Activated naive CD4-positive, alpha-beta T cell treated with anti-CD3 and anti-CD28 coated beads, Interleukin-2, amount 50 U/mL, for 24 hours (primary cell): ENCODE measurements around the gene PPFIBP2.

Source experiments
- H3K27ac Mint-ChIP-seq: one replicate; pipeline ENCODE4 v1.8.0; 2021; ENCODE audit warnings: mild to moderate bottlenecking, mixed read lengths
- H3K27me3 Mint-ChIP-seq: one replicate; pipeline ENCODE4 v1.8.0; 2021; ENCODE audit warnings: mixed read lengths
- H3K36me3 Mint-ChIP-seq: one replicate; pipeline ENCODE4 v1.8.0; 2021; ENCODE audit warnings: mixed read lengths
- H3K4me1 Mint-ChIP-seq: one replicate; pipeline ENCODE4 v1.8.0; 2021; ENCODE audit warnings: mixed read lengths
- H3K4me3 Mint-ChIP-seq: one replicate; pipeline ENCODE4 v1.8.0; 2021; ENCODE audit warnings: mild to moderate bottlenecking, mixed read lengths
- H3K9me3 Mint-ChIP-seq: one replicate; pipeline ENCODE4 v1.8.0; 2021; ENCODE audit warnings: mixed read lengths

Gene PPFIBP2

DNA sequence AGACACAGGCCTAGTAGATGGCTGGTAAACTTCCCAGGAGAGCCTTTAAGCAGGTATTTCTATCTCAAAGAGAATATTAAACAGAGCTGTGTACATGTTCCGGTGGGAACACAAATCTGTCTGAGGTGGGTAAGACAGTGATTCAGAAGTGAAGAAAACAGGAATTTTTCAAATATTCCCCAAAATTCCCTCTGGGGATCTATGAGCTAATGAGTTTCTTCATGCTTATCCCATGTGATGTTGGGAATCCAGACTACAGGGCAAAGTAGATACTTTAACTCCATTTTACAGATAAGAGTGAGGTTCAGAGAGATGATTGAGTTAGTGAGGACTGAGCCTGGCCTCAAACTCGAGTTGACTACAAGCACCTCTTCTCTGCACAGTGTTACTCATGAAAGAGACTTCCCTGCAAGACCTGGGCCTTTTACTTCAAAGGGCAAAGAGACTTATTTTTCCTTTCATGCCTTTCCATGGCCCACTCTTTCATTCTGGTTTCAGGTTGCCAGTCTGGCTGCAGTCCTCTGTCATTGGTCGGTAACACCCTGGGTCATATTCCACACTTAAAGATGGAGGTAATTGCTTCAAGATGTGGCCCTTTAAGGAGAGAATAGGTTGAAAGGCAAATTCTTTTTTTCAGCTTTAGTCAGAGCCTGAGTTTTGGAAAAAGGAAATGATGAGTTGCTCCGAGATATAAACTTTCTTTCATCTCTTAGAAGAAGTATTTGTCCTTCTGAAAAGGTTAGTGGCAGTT is 89.4 kb downstream of the PPFIBP2 start:
- no peak overlapping the region for H3K4me3 Mint-ChIP-seq
- no peak overlapping the region for H3K27ac Mint-ChIP-seq
- no peaks in the 10 kb centered on the region for H3K4me1 Mint-ChIP-seq
- no peaks in the 10 kb centered on the region for H3K27me3 Mint-ChIP-seq
- no peaks in the 10 kb centered on the region for H3K9me3 Mint-ChIP-seq
- no peaks in the 10 kb centered on the region for H3K36me3 Mint-ChIP-seq

DNA sequence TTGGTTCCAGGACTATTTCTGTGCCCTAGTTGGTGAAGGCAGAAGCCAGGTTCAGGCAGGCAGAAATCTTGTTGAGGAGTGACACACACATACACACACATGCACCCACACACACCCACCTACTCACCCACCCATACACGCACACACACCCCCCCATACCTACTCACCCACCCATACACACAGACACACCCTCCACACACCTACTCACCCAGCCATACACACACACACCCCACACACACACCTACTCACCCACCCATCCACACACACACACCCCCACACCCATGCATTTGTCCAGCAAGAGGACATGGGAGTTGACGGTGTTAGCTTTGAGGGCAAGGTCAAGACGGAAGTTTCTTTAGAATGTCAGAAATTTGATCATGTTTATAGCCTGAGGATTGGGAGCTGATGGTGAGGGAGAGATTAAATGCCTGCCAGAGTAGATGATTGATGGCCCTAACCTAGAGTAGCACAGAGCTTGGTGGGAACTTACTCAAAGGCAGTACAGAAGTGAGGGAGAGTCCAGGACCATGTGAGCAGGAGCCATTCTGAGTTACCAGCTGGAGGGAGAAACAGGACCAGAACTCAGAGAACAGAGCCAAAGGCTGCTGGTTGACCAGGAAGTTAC is 90.6 kb downstream of the PPFIBP2 start:
- no peaks in the 10 kb centered on the region for H3K4me1 Mint-ChIP-seq
- no peaks in the 10 kb centered on the region for H3K27me3 Mint-ChIP-seq
- H3K4me3 Mint-ChIP-seq: no peak overlapping the region
- no peaks in the 10 kb centered on the region for H3K9me3 Mint-ChIP-seq
- H3K36me3 Mint-ChIP-seq: no peaks in the 10 kb centered on the region
- no peak overlapping the region for H3K27ac Mint-ChIP-seq

GRCh38 chr11:7605186-7605943 is 91.6 kb downstream of the PPFIBP2 start:
- Mint-ChIP-seq H3K36me3 (no peaks in the 10 kb centered on the region), H3K4me3 (no peak overlapping the region), H3K4me1 (no peaks in the 10 kb centered on the region), H3K9me3 (no peaks in the 10 kb centered on the region), H3K27ac (no peak overlapping the region), H3K27me3 (no peaks in the 10 kb centered on the region)

DNA sequence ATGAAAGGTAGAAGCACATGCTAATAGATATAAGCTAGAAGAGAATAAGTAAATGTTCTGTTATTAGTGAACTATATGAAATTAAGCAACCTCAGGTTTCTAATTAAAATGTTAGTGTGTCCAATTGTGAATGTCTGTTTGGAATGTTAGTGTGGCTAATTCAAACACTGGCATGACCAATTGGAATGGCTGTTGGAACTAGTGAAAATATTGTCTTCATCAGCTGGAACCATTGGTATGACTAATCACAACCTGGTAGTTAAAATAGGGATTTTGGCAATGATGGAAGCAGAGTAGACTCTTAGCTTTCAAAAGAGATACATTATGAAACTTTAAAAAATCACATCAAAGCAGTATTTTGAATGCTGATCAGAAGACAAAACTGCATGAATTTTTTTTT is 92.7 kb downstream of the PPFIBP2 start:
- no peak overlapping the region for H3K27ac Mint-ChIP-seq
- no peaks in the 10 kb centered on the region for H3K4me1 Mint-ChIP-seq
- H3K27me3 Mint-ChIP-seq: no peaks in the 10 kb centered on the region
- H3K4me3 Mint-ChIP-seq: no peak overlapping the region
- peaks cover 2% of the 10 kb centered on the region for H3K36me3 Mint-ChIP-seq
- no peaks in the 10 kb centered on the region for H3K9me3 Mint-ChIP-seq

DNA sequence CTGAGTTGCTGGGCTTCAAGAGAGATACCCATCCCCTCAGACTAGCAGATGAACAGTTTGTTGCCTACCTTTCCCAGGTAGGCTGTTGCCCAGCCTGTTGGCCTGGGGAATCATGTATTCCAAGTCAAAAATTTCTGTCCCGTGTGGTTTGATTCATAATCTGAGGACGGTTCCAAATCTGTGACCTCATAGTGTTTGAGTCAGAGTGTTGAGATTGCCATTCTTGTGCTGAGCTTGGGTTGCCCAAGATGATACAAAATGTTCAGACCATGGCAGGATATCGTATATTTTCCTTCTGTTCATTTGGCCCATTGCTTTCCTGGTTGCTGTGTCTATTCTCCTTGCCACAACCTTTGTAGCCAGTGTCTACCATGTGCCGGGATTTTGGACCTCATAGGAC is 95.2 kb downstream of the PPFIBP2 start:
- no peaks in the 10 kb centered on the region for H3K4me1 Mint-ChIP-seq
- no peaks in the 10 kb centered on the region for H3K9me3 Mint-ChIP-seq
- H3K36me3 Mint-ChIP-seq: peaks cover 2% of the 10 kb centered on the region
- H3K27ac Mint-ChIP-seq: no peak overlapping the region
- no peak overlapping the region for H3K4me3 Mint-ChIP-seq
- H3K27me3 Mint-ChIP-seq: no peaks in the 10 kb centered on the region

- Mint-ChIP-seq H3K9me3 (no peaks in the 10 kb centered on the region), H3K27ac (no peak overlapping the region), H3K36me3 (peaks cover 2% of the 10 kb centered on the region)
Observed at GRCh38 chr11:7609521-7609920, 95.7 kb downstream of the PPFIBP2 start.

GRCh38 chr11:7610393-7610792 is 96.6 kb downstream of the PPFIBP2 start:
- Mint-ChIP-seq H3K4me3 (no peak overlapping the region), H3K4me1 (no peaks in the 10 kb centered on the region), H3K27me3 (no peaks in the 10 kb centered on the region), H3K36me3 (peaks cover 2% of the 10 kb centered on the region), H3K9me3 (no peaks in the 10 kb centered on the region), H3K27ac (no peak overlapping the region)

More at GRCh38 chr11:7609521-7609920, 95.7 kb downstream of the PPFIBP2 start:
- H3K27me3 Mint-ChIP-seq: no peaks in the 10 kb centered on the region
- no peak overlapping the region for H3K4me3 Mint-ChIP-seq
- no peaks in the 10 kb centered on the region for H3K4me1 Mint-ChIP-seq

GRCh38 chr11:7611411-7611810 is 97.6 kb downstream of the PPFIBP2 start:
- no peak overlapping the region for H3K4me3 Mint-ChIP-seq
- H3K36me3 Mint-ChIP-seq: peaks cover 2% of the 10 kb centered on the region

DNA sequence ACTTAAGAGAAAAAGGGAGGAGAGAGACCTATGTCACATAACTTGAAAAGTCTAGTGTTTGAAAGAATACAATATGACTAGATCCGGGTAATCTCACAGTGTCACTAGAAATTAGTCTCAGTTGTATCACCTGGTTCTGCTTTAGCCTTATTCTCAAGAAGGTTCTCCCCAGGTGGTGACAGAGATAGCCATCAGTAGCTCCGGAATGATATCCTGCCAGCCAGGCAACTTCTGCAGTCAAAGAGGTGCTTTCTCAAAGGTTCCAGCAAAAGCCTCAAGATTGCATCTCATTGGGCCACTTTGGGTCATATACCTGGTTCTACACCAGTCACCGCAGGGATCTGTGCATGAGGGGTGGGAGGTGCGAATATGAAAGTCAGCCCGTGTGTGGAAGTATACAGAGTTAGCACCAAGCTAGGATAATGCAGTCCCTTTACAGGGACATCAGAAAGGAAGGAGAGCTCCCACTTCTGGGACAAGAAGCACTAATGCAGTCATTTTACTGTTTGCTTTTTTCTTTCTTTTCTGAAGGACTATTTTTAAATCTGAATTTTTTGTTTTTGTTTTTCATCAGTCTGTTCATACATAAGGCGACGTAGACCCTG is 98.4 kb downstream of the PPFIBP2 start:
- H3K27ac Mint-ChIP-seq: no peak overlapping the region
- no peaks in the 10 kb centered on the region for H3K27me3 Mint-ChIP-seq
- no peak overlapping the region for H3K4me3 Mint-ChIP-seq
- no peaks in the 10 kb centered on the region for H3K9me3 Mint-ChIP-seq
- H3K4me1 Mint-ChIP-seq: no peaks in the 10 kb centered on the region
- peaks cover 2% of the 10 kb centered on the region for H3K36me3 Mint-ChIP-seq

More at GRCh38 chr11:7611411-7611810, 97.6 kb downstream of the PPFIBP2 start:
- no peak overlapping the region for H3K27ac Mint-ChIP-seq
- H3K4me1 Mint-ChIP-seq: no peaks in the 10 kb centered on the region
- no peaks in the 10 kb centered on the region for H3K27me3 Mint-ChIP-seq
- no peaks in the 10 kb centered on the region for H3K9me3 Mint-ChIP-seq

GRCh38 chr11:7612661-7613393 is 99.0 kb downstream of the PPFIBP2 start:
- Mint-ChIP-seq H3K36me3 (peaks cover 2% of the 10 kb centered on the region), H3K9me3 (no peaks in the 10 kb centered on the region), H3K27me3 (no peaks in the 10 kb centered on the region), H3K4me3 (no peak overlapping the region), H3K4me1 (no peaks in the 10 kb centered on the region), H3K27ac (no peak overlapping the region)

DNA sequence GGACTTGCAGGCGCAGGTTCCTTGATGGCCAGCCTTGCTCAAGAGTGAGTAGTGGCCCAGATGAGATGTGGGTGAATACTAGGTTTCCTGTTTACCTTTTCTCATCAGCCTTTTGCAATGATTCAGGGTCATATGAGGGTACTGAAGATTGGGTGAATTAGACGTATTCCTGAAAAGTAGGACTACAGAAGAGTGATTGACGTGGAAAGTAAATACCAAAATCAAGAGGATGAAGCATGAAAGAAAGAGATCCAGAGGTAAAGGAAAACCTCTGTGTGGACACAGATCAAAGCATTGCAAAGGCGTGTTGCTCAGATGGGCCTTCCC is 99.6 kb downstream of the PPFIBP2 start:
- Mint-ChIP-seq H3K4me1 (no peaks in the 10 kb centered on the region), H3K27ac (peak overlapping the region; percentile 44), H3K4me3 (no peak overlapping the region), H3K36me3 (peaks cover 2% of the 10 kb centered on the region), H3K9me3 (no peaks in the 10 kb centered on the region), H3K27me3 (no peaks in the 10 kb centered on the region)

- H3K4me3 Mint-ChIP-seq: no peak overlapping the region
- no peaks in the 10 kb centered on the region for H3K4me1 Mint-ChIP-seq
- peaks cover 2% of the 10 kb centered on the region for H3K36me3 Mint-ChIP-seq
- H3K9me3 Mint-ChIP-seq: no peaks in the 10 kb centered on the region
- no peaks in the 10 kb centered on the region for H3K27me3 Mint-ChIP-seq
- no peak overlapping the region for H3K27ac Mint-ChIP-seq
Observed at GRCh38 chr11:7614656-7615055, 100.9 kb downstream of the PPFIBP2 start.

DNA sequence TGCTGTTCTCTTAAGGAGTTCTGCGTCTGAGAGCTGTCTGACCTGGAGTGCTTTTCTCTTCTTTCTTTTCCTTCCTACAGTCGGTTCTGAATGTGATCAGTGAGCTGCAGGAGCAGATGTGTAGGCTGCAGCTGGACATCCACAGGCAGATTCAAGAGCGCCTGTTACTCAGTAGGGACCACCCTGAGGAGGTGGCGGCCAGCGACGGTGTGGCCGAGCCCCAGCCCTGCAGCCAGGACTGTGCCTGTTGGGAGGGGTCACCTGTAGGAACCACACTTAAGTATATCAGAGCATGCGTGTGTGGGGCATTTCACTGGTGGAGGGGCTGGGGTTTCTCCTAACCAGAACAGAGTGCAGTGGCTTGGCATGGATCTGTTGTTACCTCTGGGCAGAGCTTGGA is 103.2 kb downstream of the PPFIBP2 start:
- Mint-ChIP-seq H3K4me3 (no peak overlapping the region), H3K36me3 (no peaks in the 10 kb centered on the region), H3K9me3 (no peaks in the 10 kb centered on the region), H3K4me1 (no peaks in the 10 kb centered on the region), H3K27ac (no peak overlapping the region), H3K27me3 (no peaks in the 10 kb centered on the region)

DNA sequence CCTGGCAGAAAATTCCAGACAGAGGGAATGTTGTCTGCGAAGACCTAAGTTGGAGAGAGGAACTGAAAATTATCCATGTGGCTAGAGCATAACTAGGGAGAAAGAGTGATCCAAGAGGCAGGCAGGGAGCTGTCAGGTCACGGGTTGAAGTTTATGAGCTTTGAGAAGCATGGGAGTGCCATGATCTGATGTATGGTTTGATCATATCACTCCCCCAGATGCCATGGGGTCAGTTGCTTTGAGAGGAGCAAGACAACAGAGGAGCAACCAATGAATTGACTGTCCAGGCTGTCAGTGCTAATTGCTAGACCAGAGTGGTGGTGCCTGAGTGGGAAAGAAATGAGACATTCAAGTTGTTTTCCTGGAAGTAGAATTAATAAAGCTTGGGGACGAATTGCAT is 105.5 kb downstream of the PPFIBP2 start:
- Mint-ChIP-seq H3K4me1 (no peaks in the 10 kb centered on the region), H3K36me3 (no peaks in the 10 kb centered on the region), H3K4me3 (no peak overlapping the region), H3K27ac (no peak overlapping the region), H3K27me3 (no peaks in the 10 kb centered on the region), H3K9me3 (no peaks in the 10 kb centered on the region)

GRCh38 chr11:7621090-7621489 is 107.3 kb downstream of the PPFIBP2 start:
- Mint-ChIP-seq H3K4me1 (no peaks in the 10 kb centered on the region), H3K27me3 (no peaks in the 10 kb centered on the region), H3K36me3 (no peaks in the 10 kb centered on the region), H3K9me3 (no peaks in the 10 kb centered on the region), H3K4me3 (no peak overlapping the region), H3K27ac (no peak overlapping the region)
